Ovary (tissue), 9 donors: Measurements from ENCODE around the gene KIF26B. TPM values are rescaled to one million over a fixed set of nuclear protein-coding genes. Genes with fewer than 3 reads are reported as not detected.

Source experiments
- DNase-seq, 5 donors: peaks; one replicate each; pipeline ENCODE4 v3.0.0-alpha.2; 2019 to 2020
- H3K27ac ChIP-seq, 2 donors: fragments of 200-600 bp; one replicate each; pipeline versions ENCODE4 v1.5.1 to v1.8.0; 2019 to 2022
- H3K27me3 ChIP-seq: fragments of 200-600 bp; one replicate; pipeline ENCODE4 v1.8.0; 2022
- H3K36me3 ChIP-seq: fragments of 200-600 bp; sonication (generic); one replicate; pipeline ENCODE4 v1.5.1; 2019
- H3K4me1 ChIP-seq: one replicate; pipeline ENCODE4 v1.8.1; 2013; ENCODE audit warnings: mild to moderate bottlenecking, moderate library complexity; ENCODE audit not compliant: insufficient read depth
- H3K4me3 ChIP-seq: fragments of 200-600 bp; sonication (generic); one replicate; pipeline ENCODE4 v1.5.1; 2017
- H3K9me3 ChIP-seq, 2 donors: fragments of 200-600 bp in 1 of 2; sonication (generic) in 1 of 2; one replicate each; pipeline versions ENCODE4 v1.5.1 to v1.8.1; 2013 to 2019; ENCODE audit warnings: mild to moderate bottlenecking in 1 of 2, moderate library complexity in 1 of 2
- CTCF ChIP-seq, 3 donors: fragments of 450-650 bp in 2 of 3; fragments of 200-600 bp in 1 of 3; IDR thresholded peaks; one replicate each; pipeline versions ENCODE4 v1.5.1 to v1.8.0; 2016 to 2022; ENCODE audit warnings: antibody characterized with exemption in 3 of 3, mild to moderate bottlenecking in 1 of 3
- EP300 ChIP-seq: sonication (generic); formaldehyde crosslinking; IDR thresholded peaks from one replicate; pipeline ENCODE4 v1.6.1; 2017; ENCODE audit warnings: antibody characterized with exemption
- POLR2A ChIP-seq: fragments of 450-650 bp; IDR thresholded peaks from one replicate; pipeline ENCODE4 v1.6.1; 2017; ENCODE audit warnings: antibody characterized with exemption, mild to moderate bottlenecking, moderate library complexity
- WGBS, 3 donors: extraction: QIAGEN DNeasy Blood & Tissue Kit in 1 of 3; methylation state at CpG; one replicate each; pipeline versions ENCODE4 v1.1.5 to v1.1.7; 2013 to 2017; 5-methylcytosine and 5-hydroxymethylcytosine counted together
- intact Hi-C, 4 donors: fragments of 100-400 bp; cut with DNase I; formaldehyde crosslinking; loops; one replicate each; pipeline versions ENCODE4 v1.11.0 to v1.15.1; 2022 to 2023
- polyA plus RNA-seq, 2 donors: library from polyadenylated mRNA; stranded (reverse); fragments of 200-250 nt in 1 of 2; fragments of 350-450 nt in 1 of 2; fragmentation: Illumina TruSeq in 1 of 2; extraction: RNeasy Lipid Tissue Mini Kit (QIAGEN cat#74804) in 1 of 2; gene quantifications; one replicate each; pipeline ENCODE4 v1.2.3, GENCODE V29; 2013 to 2014
- total RNA-seq, 7 donors: library from RNA; depleted of rRNA in 2 of 7; stranded (reverse); fragments of >200 nt in 2 of 7; fragmentation: NEBNext Ultra II Directional in 3 of 7; extraction: Animal tissue kit (Norgen Biotek cat#: 25700) in 3 of 7; gene quantifications; one replicate each; pipeline versions ENCODE4 v1.1.0 to v1.2.4, GENCODE V29; 2016 to 2023
- donor health status: DM: no; HTN: no; CAD: no; lungs with moderate emphysema.
- donor health status: DM: no; HTN: no; CAD: no.
- donor health status: Bipolar disorder and iron deficiency.
- donor health status: DM: yes; HTN: yes; CAD: no.
- donor health status: DM: no; HTN: no; CAD: no.
- donor health status: DM: yes; HTN: yes; CAD: no.

The KIF26B gene
- total and polyA plus RNA-seq, 9 donors = 0.28 to 4.0 (median 0.54) TPM

GRCh38 chr1:245338485-245338877 lies 183.7 kb downstream of the KIF26B start:
- no peaks in the 10 kb centered on the region for H3K27me3 ChIP-seq
- H3K4me3 ChIP-seq = no peak overlapping the region
- WGBS, 3 donors = 88 to 95% (median 93%) methylated on average over 5 of the region's 5 CpGs
- H3K27ac ChIP-seq = no peak overlapping the region
- no peaks in the 10 kb centered on the region for H3K4me1 ChIP-seq
- H3K36me3 ChIP-seq = no peaks in the 10 kb centered on the region
- intact Hi-C loops = no loop called here
- no peaks in the 10 kb centered on the region for H3K9me3 ChIP-seq
- TF ChIP-seq CTCF (IDR thresholded peaks at IDR 0.05) (no peak), EP300 (no peak), POLR2A (no peak)
- DNase-seq = no peak

GRCh38 chr1:245341743-245342142 lies 187.0 kb downstream of the KIF26B start:
- no peak overlapping the region for H3K4me3 ChIP-seq
- DNase-seq = no peak
- WGBS, 3 donors = 77 to 82% (median 78%) methylated on average over 5 of the region's 5 CpGs
- no peak for TF ChIP-seq EP300
- no peak for TF ChIP-seq POLR2A
- no peak for TF ChIP-seq CTCF (IDR thresholded peaks at IDR 0.05)
- intact Hi-C loops = no loop called here
- no peaks in the 10 kb centered on the region for H3K4me1 ChIP-seq
- no peaks in the 10 kb centered on the region for H3K9me3 ChIP-seq
- no peak overlapping the region for H3K27ac ChIP-seq
- H3K27me3 ChIP-seq = no peaks in the 10 kb centered on the region
- H3K36me3 ChIP-seq = no peaks in the 10 kb centered on the region

GRCh38 chr1:245345191-245345884 lies 190.6 kb downstream of the KIF26B start:
- Histone ChIP-seq H3K9me3 (no peaks in the 10 kb centered on the region), H3K4me3 (no peak overlapping the region), H3K27ac (no peak overlapping the region), H3K27me3 (no peaks in the 10 kb centered on the region), H3K36me3 (no peaks in the 10 kb centered on the region), H3K4me1 (no peaks in the 10 kb centered on the region)
- no peak for DNase-seq
- WGBS, 3 donors = 80 to 86% (median 84%) methylated on average over 25 of the region's 25 CpGs
- intact Hi-C loops = no loop called here
- no peak for TF ChIP-seq EP300
- no peak for TF ChIP-seq CTCF (IDR thresholded peaks at IDR 0.05)
- TF ChIP-seq POLR2A = no peak

- WGBS, 3 donors = 93 to 96% (median 95%) methylated on average over 9 of the region's 9 CpGs
- DNase-seq = no peak
- intact Hi-C loops = no loop called here
Observed at GRCh38 chr1:245348626-245349025, 193.8 kb downstream of the KIF26B start.

More at GRCh38 chr1:245348626-245349025, 193.8 kb downstream of the KIF26B start:
- Histone ChIP-seq H3K27ac (no peak overlapping the region), H3K9me3 (no peaks in the 10 kb centered on the region), H3K4me1 (no peaks in the 10 kb centered on the region), H3K4me3 (no peak overlapping the region), H3K36me3 (no peaks in the 10 kb centered on the region), H3K27me3 (no peaks in the 10 kb centered on the region)
- TF ChIP-seq CTCF (IDR thresholded peaks at IDR 0.05) (no peak), POLR2A (no peak), EP300 (no peak)
